Measurements from ENCODE around the gene GAPDHS. TPM values are rescaled to one million over a fixed set of nuclear protein-coding genes. Genes with fewer than 3 reads are reported as not detected.

GAPDHS gene
- total and polyA plus RNA-seq, 8 donors: not detected

- H3K4me3 ChIP-seq: no peak overlapping the region
- 83 to 97% (median 90%) methylated on average over 3 of the region's 3 CpGs for WGBS, 5 donors
- H3K36me3 ChIP-seq: no peaks in the 10 kb centered on the region
- TF ChIP-seq CTCF (IDR thresholded peaks at IDR 0.05) (no peak), EP300 (IDR thresholded peaks at IDR 0.05) (no peak), POLR2AphosphoS5 (IDR thresholded peaks at IDR 0.05) (no peak), POLR2A (IDR thresholded peaks at IDR 0.05) (no peak)
- DNase-seq: no peak
- peaks cover 0 to 36% (median 0%) of the 10 kb centered on the region in 3 donors for H3K27me3 ChIP-seq
- no peaks in the 10 kb centered on the region for H3K9me3 ChIP-seq
- no peaks in the 10 kb centered on the region for H3K4me1 ChIP-seq
- intact Hi-C loops (cut with DNase I; ENCODE audit: low total_unique reads): no loop called here
- no peak overlapping the region for H3K27ac ChIP-seq
Observed at GRCh38 chr19:35516310-35516709, 16.9 kb upstream of the GAPDHS start.

GRCh38 chr19:35517342-35517741 lies 15.9 kb upstream of the GAPDHS start:
- Histone ChIP-seq H3K36me3 (no peaks in the 10 kb centered on the region), H3K4me1 (no peaks in the 10 kb centered on the region), H3K27ac (no peak overlapping the region), H3K27me3 (peaks cover 0 to 25% (median 0%) of the 10 kb centered on the region in 3 donors), H3K9me3 (no peaks in the 10 kb centered on the region), H3K4me3 (no peak overlapping the region)
- intact Hi-C loops (cut with DNase I; ENCODE audit: low total_unique reads): no loop called here
- no peak for DNase-seq
- no peak for TF ChIP-seq POLR2AphosphoS5 (IDR thresholded peaks at IDR 0.05)
- no peak for TF ChIP-seq EP300 (IDR thresholded peaks at IDR 0.05)
- 88 to 94% (median 91%) methylated on average over 2 of the region's 2 CpGs for WGBS, 5 donors

- Histone ChIP-seq H3K9me3 (no peaks in the 10 kb centered on the region), H3K27me3 (peaks cover 0 to 16% (median 0%) of the 10 kb centered on the region in 3 donors), H3K4me1 (no peaks in the 10 kb centered on the region), H3K27ac (no peak overlapping the region), H3K4me3 (no peak overlapping the region), H3K36me3 (no peaks in the 10 kb centered on the region)
- DNase-seq: no peak
- TF ChIP-seq EP300 (IDR thresholded peaks at IDR 0.05): no peak
- no peak for TF ChIP-seq CTCF (IDR thresholded peaks at IDR 0.05)
- no peak for TF ChIP-seq POLR2AphosphoS5 (IDR thresholded peaks at IDR 0.05)
- TF ChIP-seq POLR2A (IDR thresholded peaks at IDR 0.05): no peak
- 55 to 66% (median 59%) methylated on average over 6 of the region's 6 CpGs for WGBS, 5 donors
- intact Hi-C loops (cut with DNase I; ENCODE audit: low total_unique reads): no loop called here
Observed at GRCh38 chr19:35518313-35518712, 14.9 kb upstream of the GAPDHS start.

GRCh38 chr19:35519291-35519690 lies 14.0 kb upstream of the GAPDHS start:
- no peak for TF ChIP-seq EP300 (IDR thresholded peaks at IDR 0.05)
- no peak for TF ChIP-seq POLR2AphosphoS5 (IDR thresholded peaks at IDR 0.05)
- TF ChIP-seq POLR2A (IDR thresholded peaks at IDR 0.05): no peak
- no peak for TF ChIP-seq CTCF (IDR thresholded peaks at IDR 0.05)
- no peak overlapping the region for H3K27ac ChIP-seq
- H3K4me3 ChIP-seq: no peak overlapping the region
- DNase-seq: no peak
- 47 to 56% (median 53%) methylated on average over 7 of the region's 7 CpGs for WGBS, 5 donors
- no peaks in the 10 kb centered on the region for H3K4me1 ChIP-seq
- H3K9me3 ChIP-seq: no peaks in the 10 kb centered on the region
- H3K27me3 ChIP-seq: peaks cover 0 to 13% (median 0%) of the 10 kb centered on the region in 3 donors
- intact Hi-C loops (cut with DNase I; ENCODE audit: low total_unique reads): no loop called here
- no peaks in the 10 kb centered on the region for H3K36me3 ChIP-seq

GRCh38 chr19:35521124-35521743 lies 12.0 kb upstream of the GAPDHS start:
- Histone ChIP-seq H3K9me3 (no peaks in the 10 kb centered on the region), H3K27me3 (peaks cover 0 to 26% (median 0%) of the 10 kb centered on the region in 3 donors), H3K4me3 (no peak overlapping the region), H3K27ac (no peak overlapping the region), H3K36me3 (no peaks in the 10 kb centered on the region), H3K4me1 (no peaks in the 10 kb centered on the region)
- no peak for DNase-seq
- intact Hi-C loops (cut with DNase I; ENCODE audit: low total_unique reads): no loop called here
- WGBS, 5 donors: 63 to 75% (median 69%) methylated on average over 16 of the region's 16 CpGs
- TF ChIP-seq EP300 (IDR thresholded peaks at IDR 0.05) (no peak), POLR2A (IDR thresholded peaks at IDR 0.05) (no peak), CTCF (IDR thresholded peaks at IDR 0.05) (no peak), POLR2AphosphoS5 (IDR thresholded peaks at IDR 0.05) (no peak)
